Measurements from ENCODE around the gene TUBGCP2. TPM values are rescaled to one million over a fixed set of nuclear protein-coding genes. Genes with fewer than 3 reads are reported as not detected.

The TUBGCP2 gene
- total and polyA plus RNA-seq, 2 donors from 2014 or later, result 61.4 to 93.3 TPM

GRCh38 chr10:133299224-133299623 lies 9.4 kb downstream of the TUBGCP2 start:
- H3K36me3 ChIP-seq (ENCODE audit: control insufficient read depth in 2 of 3, insufficient read depth in 3 of 3, low read length in 3 of 3), result peaks cover 2 to 72% (median 47%) of the 10 kb centered on the region in 3 donors
- peak in 1 of 5 donors; percentile 60 for DNase-seq
- intact Hi-C loops (cut with DNase I), result no loop called here

DNA sequence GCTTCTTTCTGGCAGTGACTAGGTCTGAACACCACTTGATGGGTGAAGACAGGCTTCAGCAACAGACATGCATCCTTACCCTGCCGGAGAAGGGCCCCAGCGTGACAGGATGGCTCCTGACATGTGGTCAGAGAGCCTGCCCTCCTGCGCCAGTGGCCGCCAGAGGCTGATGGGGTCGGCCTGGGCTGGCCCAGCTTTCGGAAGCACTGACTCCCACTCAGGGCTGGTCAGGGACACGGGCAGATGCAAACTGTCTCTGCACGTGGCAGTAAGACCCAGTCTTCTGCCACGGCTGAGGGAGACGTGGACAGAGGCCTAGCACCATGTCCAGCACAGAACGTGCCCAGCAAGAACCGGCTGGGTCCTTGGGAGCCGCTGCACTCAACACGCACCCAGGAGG lies 10.2 kb downstream of the TUBGCP2 start:
- Histone ChIP-seq H3K27ac (ENCODE audit: low read depth in 2 of 2, low read length in 2 of 2) (no peak overlapping the region), H3K27me3 (ENCODE audit: control insufficient read depth, insufficient read depth, low read length) (no peaks in the 10 kb centered on the region), H3K4me3 (ENCODE audit: low read length in 3 of 3) (no peak overlapping the region), H3K4me1 (ENCODE audit: control insufficient read depth in 2 of 3, insufficient read depth in 2 of 3, low read depth in 1 of 3, low read length in 3 of 3) (no peaks in the 10 kb centered on the region), H3K9ac (ENCODE audit: low read length in 3 of 3) (no peak overlapping the region), H3K9me3 (ENCODE audit: control insufficient read depth in 2 of 3, insufficient read depth in 1 of 3, low read length in 3 of 3) (no peaks in the 10 kb centered on the region), H3K36me3 (ENCODE audit: control insufficient read depth in 2 of 3, insufficient read depth in 3 of 3, low read length in 3 of 3) (peaks cover 2 to 80% (median 48%) of the 10 kb centered on the region in 3 donors)
- intact Hi-C loops (cut with DNase I), result no loop called here
- FAIRE-seq (no peak), DNase-seq (peak in 1 of 5 donors; percentile 47)
- TF ChIP-seq, protein P1, sequence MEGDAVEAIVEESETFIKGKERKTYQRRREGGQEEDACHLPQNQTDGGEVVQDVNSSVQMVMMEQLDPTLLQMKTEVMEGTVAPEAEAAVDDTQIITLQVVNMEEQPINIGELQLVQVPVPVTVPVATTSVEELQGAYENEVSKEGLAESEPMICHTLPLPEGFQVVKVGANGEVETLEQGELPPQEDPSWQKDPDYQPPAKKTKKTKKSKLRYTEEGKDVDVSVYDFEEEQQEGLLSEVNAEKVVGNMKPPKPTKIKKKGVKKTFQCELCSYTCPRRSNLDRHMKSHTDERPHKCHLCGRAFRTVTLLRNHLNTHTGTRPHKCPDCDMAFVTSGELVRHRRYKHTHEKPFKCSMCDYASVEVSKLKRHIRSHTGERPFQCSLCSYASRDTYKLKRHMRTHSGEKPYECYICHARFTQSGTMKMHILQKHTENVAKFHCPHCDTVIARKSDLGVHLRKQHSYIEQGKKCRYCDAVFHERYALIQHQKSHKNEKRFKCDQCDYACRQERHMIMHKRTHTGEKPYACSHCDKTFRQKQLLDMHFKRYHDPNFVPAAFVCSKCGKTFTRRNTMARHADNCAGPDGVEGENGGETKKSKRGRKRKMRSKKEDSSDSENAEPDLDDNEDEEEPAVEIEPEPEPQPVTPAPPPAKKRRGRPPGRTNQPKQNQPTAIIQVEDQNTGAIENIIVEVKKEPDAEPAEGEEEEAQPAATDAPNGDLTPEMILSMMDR (IDR thresholded peaks at IDR 0.05; ENCODE audit: borderline replicate concordance, extremely low read depth, insufficient read depth), result no peak

More at GRCh38 chr10:133299224-133299623, 9.4 kb downstream of the TUBGCP2 start:
- H3K4me1 ChIP-seq (ENCODE audit: control insufficient read depth in 2 of 3, insufficient read depth in 2 of 3, low read depth in 1 of 3, low read length in 3 of 3), result no peaks in the 10 kb centered on the region
- no peak for FAIRE-seq
- TF ChIP-seq, protein P1 (IDR thresholded peaks at IDR 0.05; ENCODE audit: borderline replicate concordance, extremely low read depth, insufficient read depth), result no peak
- H3K27ac ChIP-seq (ENCODE audit: low read depth in 2 of 2, low read length in 2 of 2), result no peak overlapping the region
- no peak overlapping the region for H3K9ac ChIP-seq (ENCODE audit: low read length in 3 of 3)
- H3K4me3 ChIP-seq (ENCODE audit: low read length in 3 of 3), result no peak overlapping the region
- H3K27me3 ChIP-seq (ENCODE audit: control insufficient read depth, insufficient read depth, low read length), result no peaks in the 10 kb centered on the region
- H3K9me3 ChIP-seq (ENCODE audit: control insufficient read depth in 2 of 3, insufficient read depth in 1 of 3, low read length in 3 of 3), result no peaks in the 10 kb centered on the region

DNA sequence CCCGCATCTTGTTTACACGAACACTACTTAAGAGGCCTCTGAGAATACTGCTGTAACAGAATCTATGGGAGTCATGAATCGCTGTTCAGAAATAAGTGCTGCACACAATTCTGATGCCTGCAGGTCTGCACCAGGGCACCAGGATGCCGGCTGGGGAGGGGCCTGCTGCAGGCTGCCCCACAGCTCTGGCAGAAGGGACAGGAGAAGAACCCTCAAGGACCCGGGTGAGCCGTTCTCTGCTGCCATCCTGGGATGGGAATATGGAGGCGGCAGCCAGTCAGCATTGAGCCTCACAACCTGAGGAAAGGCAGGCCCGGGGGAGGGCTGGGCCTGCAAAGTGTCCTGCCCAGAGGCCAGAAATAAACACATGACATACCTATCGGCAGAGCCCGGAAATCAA lies 11.2 kb downstream of the TUBGCP2 start:
- TF ChIP-seq, protein P1 (IDR thresholded peaks at IDR 0.05; ENCODE audit: borderline replicate concordance, extremely low read depth, insufficient read depth), result no peak
- Histone ChIP-seq H3K9ac (ENCODE audit: low read length in 3 of 3) (no peak overlapping the region), H3K27me3 (ENCODE audit: control insufficient read depth, insufficient read depth, low read length) (no peaks in the 10 kb centered on the region), H3K4me3 (ENCODE audit: low read length in 3 of 3) (no peak overlapping the region), H3K36me3 (ENCODE audit: control insufficient read depth in 2 of 3, insufficient read depth in 3 of 3, low read length in 3 of 3) (peaks cover 2 to 85% (median 53%) of the 10 kb centered on the region in 3 donors), H3K9me3 (ENCODE audit: control insufficient read depth in 2 of 3, insufficient read depth in 1 of 3, low read length in 3 of 3) (no peaks in the 10 kb centered on the region), H3K4me1 (ENCODE audit: control insufficient read depth in 2 of 3, insufficient read depth in 2 of 3, low read depth in 1 of 3, low read length in 3 of 3) (no peaks in the 10 kb centered on the region), H3K27ac (ENCODE audit: low read depth in 2 of 2, low read length in 2 of 2) (no peak overlapping the region)
- DNase-seq, result peak in 1 of 5 donors; percentile 46
- intact Hi-C loops (cut with DNase I), result no loop called here
- FAIRE-seq, result no peak
